DMS 273 treated with DMSO at 0.1 percent for 48 hours (cell line): ENCODE data around the gene ALK.
A peak's percentile ranks its signal among the peaks of the same experiment; 100 is the strongest.
"Not testable (repeated sequence)": the region's sequence is repeated elsewhere in the genome, so short reads cannot be mapped to it uniquely, and the experiment has no call there.

ENCODE experiments used
- DNase-seq: peaks from one replicate; lab custom pipeline; 2025; lab: John Stamatoyannopoulos, UW

The ALK gene

GRCh38 chr2:29841386-29842004, 79.9 kb downstream of the ALK start:
- DNase-seq = no peak

- no peak for DNase-seq
Measured at GRCh38 chr2:29839306-29839705, 82.1 kb downstream of the ALK start.

- no peak for DNase-seq
Measured at GRCh38 chr2:29837925-29838324, 83.5 kb downstream of the ALK start.

GRCh38 chr2:29834624-29835023, 86.8 kb downstream of the ALK start:
- no peak for DNase-seq

DNA sequence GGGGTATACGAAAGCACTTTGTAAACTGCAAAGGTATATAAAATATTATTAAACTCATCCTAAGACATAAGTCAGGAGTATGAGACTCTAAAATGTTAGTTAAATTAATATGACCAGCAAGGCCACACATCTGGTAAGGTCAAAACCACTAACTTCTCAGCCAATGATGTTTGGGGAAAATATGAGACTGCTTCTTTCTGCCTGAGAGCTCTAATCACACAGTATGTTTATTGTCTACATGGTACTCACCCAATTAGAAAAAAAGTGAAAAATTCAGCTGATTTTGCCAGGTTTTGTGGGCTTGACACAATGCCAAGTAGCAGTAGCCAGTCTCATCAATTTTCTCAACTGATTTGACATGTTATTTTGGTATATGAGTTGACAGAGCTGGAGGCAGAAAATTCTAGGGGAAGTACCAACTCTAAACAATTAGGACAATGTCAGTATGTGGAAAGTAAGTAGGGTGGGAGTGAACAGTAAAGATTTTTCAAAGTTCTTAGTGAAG, 87.3 kb downstream of the ALK start:
- DNase-seq = no peak

DNA sequence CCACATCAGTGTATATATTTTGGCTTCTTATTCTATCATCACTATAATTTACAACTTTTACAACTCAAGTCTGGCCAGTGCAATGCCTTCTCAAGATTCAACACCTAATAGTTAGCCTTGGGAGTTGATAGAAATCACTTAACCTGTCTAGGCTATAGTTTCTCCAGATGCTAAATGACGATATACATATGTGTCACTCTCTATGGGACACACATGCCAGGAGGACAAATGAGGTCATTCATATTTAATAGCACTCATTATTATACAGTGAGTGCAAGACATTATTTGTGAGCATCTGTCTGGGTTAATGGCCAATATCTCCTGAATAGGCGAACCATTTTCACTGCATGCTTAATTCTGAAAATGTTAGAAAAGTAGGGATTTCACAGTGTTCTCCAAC, 89.8 kb downstream of the ALK start:
- no peak for DNase-seq

GRCh38 chr2:29829841-29830240, 91.5 kb downstream of the ALK start:
- no peak for DNase-seq

- not testable (repeated sequence) for DNase-seq
Measured at GRCh38 chr2:29824145-29824544, 97.2 kb downstream of the ALK start.

GRCh38 chr2:29821591-29821990, 99.8 kb downstream of the ALK start:
- DNase-seq = no peak

DNA sequence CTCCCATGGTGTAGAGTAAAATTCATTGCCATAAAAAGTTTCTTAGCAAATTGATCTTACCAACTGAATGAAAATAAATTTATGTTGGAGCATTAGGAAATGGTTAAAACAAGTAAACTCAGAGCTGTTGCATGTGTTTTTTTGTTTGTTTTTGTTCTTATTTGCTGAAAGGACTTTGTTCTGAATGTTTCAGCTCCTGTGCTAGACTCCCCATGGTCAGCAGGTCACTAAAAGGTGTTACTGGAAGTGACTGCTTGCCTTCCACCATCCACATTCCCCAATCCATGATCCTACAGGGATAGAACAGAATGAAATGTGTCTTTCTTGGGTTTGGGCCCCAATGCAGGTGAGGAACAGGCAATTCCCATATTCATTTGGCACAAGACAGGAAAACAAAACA, 101.8 kb downstream of the ALK start:
- no peak for DNase-seq

DNA sequence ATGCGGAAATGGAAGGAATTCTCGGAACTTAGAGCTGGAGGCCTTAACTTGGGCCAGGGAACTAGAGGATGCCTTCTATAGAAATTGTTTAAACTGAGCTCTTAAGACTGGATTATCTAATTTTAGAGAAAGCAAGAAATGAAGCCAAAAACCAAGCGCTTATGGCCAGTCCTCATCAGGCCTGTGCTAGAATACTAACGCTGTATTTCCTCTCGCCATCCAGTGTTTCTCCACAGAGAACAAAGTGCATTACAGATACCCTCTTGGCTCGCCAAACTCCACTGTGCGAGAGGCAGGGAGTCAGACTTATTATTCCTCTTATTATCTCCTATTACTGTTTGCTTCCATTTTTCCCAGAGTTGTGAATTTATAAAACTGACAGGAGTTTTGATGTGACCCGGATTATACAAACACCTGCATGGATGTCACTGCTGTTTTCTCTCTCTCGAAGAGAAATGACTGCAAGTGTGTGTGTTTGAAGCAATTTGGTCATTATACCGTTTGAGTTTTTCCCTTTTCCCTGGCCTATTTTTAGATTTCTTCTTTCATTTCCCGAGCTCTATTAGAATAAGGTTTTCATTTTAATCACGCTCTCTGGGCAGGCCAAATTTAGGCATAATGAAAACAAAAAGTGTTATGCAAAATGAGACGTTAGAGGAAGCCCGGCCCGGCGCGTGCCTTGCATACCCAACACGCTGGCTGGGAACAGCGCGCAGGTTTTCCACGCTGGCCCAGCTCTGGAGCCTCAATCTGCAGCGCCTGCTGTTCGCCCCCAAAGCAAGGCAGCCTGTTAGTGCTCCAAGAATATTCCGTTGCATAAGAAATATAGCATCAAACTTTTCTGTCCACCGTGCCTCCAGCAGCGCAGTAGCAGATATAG, 103.3 kb downstream of the ALK start:
- DNase-seq = no peak

GRCh38 chr2:29817299-29817698, 104.1 kb downstream of the ALK start:
- no peak for DNase-seq

GRCh38 chr2:29816651-29817050, 104.7 kb downstream of the ALK start:
- DNase-seq = no peak

DNA sequence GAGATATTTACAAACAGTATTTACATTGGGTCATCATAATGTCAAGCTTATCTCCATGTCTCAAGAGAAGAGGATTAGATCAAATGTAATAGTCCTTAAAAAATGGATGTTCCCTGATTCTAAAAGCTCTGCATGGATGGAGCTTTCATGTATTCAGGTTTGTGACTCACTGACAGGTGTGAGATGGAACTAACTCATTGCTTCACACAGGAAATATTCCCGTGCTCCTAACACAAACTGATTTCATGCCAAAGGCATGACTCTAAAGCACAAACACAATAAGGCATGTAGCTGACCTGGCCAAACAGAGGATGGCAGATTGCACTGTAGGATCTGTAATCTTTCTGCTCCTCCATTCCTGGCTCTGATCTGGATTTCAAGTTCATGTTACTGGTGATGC, 110.0 kb downstream of the ALK start:
- no peak for DNase-seq

- no peak for DNase-seq
Measured at GRCh38 chr2:29810956-29811355, 110.4 kb downstream of the ALK start.

- DNase-seq = no peak
Measured at GRCh38 chr2:29808321-29808720, 113.1 kb downstream of the ALK start.

DNA sequence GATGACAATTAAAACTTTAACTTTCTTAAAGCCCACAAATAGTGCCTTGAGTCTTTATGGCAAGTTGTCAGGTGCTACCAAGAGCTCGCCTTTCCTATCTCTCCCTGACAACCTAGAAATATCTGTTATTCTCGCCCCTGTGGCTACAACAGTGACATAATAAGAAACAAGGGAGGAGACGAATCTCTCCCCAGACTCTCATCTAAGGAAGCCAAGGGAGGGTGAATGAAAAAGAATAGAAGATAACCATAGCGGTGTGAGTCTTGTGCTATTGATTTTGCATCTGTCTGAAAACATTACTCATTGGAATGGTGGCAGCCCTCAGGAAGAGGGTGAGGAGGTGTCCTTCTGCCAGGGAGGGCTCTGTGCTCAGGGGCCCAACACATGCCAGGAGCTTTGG, 114.3 kb downstream of the ALK start:
- no peak for DNase-seq

DNA sequence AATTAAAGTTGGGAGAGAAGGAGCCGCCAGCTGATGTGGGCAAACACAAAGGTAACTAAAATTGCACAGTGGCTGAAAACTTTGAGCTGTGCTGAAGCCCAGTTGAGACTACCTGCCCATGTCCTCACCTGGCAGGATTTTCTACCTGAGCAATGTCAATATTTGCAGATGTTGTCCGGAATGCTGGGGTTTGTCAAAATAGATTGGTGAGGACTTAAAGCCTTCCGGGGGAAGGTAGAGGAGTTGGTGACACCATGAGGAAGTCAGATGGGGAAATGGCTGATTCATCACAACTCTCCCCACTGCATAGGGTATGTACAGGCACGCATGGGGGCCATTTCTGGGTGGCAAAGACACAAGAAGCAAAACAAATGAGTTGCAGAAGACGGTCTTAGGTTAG, 114.9 kb downstream of the ALK start:
- no peak for DNase-seq

GRCh38 chr2:29804671-29805070, 116.7 kb downstream of the ALK start:
- no peak for DNase-seq

DNA sequence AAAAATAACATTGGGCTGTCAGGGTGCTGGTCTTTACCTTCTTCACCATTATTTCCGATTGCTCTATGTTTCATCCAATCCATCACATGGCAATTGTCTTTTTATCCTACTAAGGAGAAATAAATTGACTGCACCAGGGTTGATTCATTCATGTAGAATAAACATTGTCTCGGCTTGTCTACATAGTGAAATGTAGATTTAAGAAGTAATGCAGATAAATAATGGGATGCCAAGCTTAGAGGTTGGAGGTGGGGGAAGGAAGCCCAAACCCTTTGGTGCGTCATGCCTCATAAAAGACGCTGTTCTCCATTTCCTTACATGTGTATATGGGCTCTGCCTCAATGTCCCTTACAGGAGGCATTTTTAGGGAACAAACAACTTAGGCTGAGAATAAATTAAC, 117.8 kb downstream of the ALK start:
- DNase-seq = no peak

- DNase-seq = no peak
Measured at GRCh38 chr2:29802986-29803385, 118.4 kb downstream of the ALK start.

- no peak for DNase-seq
Measured at GRCh38 chr2:29799628-29800027, 121.8 kb downstream of the ALK start.

- no peak for DNase-seq
Measured at GRCh38 chr2:29797916-29798315, 123.5 kb downstream of the ALK start.

DNA sequence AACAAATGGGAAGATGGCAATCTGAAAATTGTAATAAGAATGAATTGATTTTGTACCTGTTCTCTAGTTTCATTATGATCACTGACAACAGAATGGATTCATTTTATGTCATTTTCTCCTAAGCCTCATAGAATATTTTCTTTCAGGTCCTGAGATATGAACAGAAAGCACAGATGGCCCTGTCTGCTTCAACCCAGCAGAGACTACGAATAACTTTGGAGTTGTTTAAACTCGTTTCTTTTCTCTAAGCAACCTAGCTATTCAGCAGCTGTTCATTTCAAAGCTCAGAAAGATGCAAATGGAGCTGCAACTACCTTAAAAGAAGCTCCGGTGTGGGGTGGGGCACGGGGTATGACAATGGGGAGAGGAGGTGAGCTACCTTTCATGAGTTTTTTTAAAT, 124.9 kb downstream of the ALK start:
- peak; percentile 44 for DNase-seq
